ENCODE data around the gene SPIC.
"Not testable (repeated sequence)": the region's sequence is repeated elsewhere in the genome, so short reads cannot be mapped to it uniquely, and the experiment has no call there.

Gene SPIC

DNA sequence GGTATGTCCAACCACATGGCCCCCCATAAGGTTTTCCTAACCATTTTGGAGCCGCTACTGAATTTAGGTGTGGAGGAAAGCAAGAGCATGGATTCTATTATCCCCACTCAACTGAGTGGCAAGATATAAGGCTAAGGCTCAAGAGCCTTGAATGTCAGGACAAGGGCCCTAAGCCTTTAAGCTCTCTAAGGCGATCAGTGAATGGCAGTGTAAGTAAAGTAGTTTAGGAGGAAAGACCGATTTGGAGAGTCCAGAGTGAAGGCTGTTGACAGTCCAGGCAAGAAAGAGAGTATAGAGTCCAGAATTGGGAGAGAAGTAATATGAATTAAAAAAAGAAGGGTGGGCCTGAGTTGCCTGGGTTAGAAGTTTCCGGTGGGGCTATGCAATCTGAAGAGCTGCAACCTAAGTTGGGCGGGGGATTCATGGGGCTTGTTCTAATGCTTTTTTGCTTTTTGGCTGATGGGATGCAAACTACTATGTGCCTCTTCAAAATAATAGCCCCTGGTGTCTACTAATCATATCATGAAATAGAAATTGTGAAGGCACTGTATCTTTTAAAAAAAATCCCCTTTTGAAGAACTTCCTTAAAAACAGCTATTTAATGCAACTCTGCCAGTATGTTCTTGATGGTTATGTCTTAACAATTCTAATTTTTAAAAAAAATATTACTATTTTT lies at the start of gene SPIC:
SPIC (plus strand) TSS at position 626 of the 676 bp plus-strand sequence. CDS start 1,569 bp downstream, outside the sequence.
- H3K4me3 ChIP-seq (ENCODE audit: low read depth in 1 of 2, low read length in 2 of 2), result no peak within 1 kb of the TSS
- no peaks in the 10 kb centered on the region for H3K4me1 ChIP-seq (ENCODE audit: control insufficient read depth in 1 of 2, insufficient read depth in 2 of 2, low read length in 2 of 2)
- H3K27me3 ChIP-seq (ENCODE audit: low read depth, low read length), result no peaks in the 10 kb centered on the region
- no peaks in the 10 kb centered on the region for H3K36me3 ChIP-seq (ENCODE audit: control insufficient read depth in 1 of 2, insufficient read depth in 2 of 2, low read length in 2 of 2)
- no peaks in the 10 kb centered on the region for H3K9me3 ChIP-seq (ENCODE audit: control insufficient read depth in 1 of 2, low read length in 2 of 2)
- no peak within 1 kb of the TSS for H3K27ac ChIP-seq (ENCODE audit: low read length)

- Histone ChIP-seq H3K9me3 (ENCODE audit: control insufficient read depth in 1 of 2, low read length in 2 of 2) (no peaks in the 10 kb centered on the region), H3K4me3 (ENCODE audit: low read depth in 1 of 2, low read length in 2 of 2) (no peak overlapping the region), H3K27me3 (ENCODE audit: low read depth, low read length) (no peaks in the 10 kb centered on the region), H3K27ac (ENCODE audit: low read length) (no peak overlapping the region), H3K36me3 (ENCODE audit: control insufficient read depth in 1 of 2, insufficient read depth in 2 of 2, low read length in 2 of 2) (no peaks in the 10 kb centered on the region), H3K4me1 (ENCODE audit: control insufficient read depth in 1 of 2, insufficient read depth in 2 of 2, low read length in 2 of 2) (no peaks in the 10 kb centered on the region)
These were observed 44.7 kb upstream of the SPIC start for GRCh38 chr12:101430456-101430855.

DNA sequence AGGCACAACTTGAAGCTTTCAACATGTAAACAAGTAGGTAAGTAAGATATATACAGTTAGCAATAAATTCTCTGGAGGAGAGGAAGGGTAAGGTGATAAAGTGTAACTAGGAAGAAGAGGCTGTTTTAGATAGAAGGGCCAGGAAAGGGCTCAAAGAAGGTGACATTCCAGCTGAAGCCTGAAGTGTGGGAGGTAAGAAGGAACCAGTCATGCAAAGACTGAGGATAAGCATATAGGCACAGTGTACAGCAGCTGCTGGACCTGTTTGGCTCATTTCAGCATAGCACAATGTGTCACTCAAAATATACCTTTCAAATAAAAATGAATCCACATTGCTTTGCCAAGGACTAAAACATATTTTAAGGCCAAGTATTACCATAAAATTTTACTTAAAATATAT lies 39.0 kb upstream of the SPIC start:
- Histone ChIP-seq H3K27me3 (ENCODE audit: low read depth, low read length) (no peaks in the 10 kb centered on the region), H3K4me1 (ENCODE audit: control insufficient read depth in 1 of 2, insufficient read depth in 2 of 2, low read length in 2 of 2) (no peaks in the 10 kb centered on the region), H3K4me3 (ENCODE audit: low read depth in 1 of 2, low read length in 2 of 2) (no peak overlapping the region), H3K36me3 (ENCODE audit: control insufficient read depth in 1 of 2, insufficient read depth in 2 of 2, low read length in 2 of 2) (no peaks in the 10 kb centered on the region), H3K27ac (ENCODE audit: low read length) (no peak overlapping the region), H3K9me3 (ENCODE audit: control insufficient read depth in 1 of 2, low read length in 2 of 2) (no peaks in the 10 kb centered on the region)

GRCh38 chr12:101439236-101439635 lies 35.9 kb upstream of the SPIC start:
- Histone ChIP-seq H3K4me3 (ENCODE audit: low read depth in 1 of 2, low read length in 2 of 2) (no peak overlapping the region), H3K4me1 (ENCODE audit: control insufficient read depth in 1 of 2, insufficient read depth in 2 of 2, low read length in 2 of 2) (no peaks in the 10 kb centered on the region), H3K9me3 (ENCODE audit: control insufficient read depth in 1 of 2, low read length in 2 of 2) (no peaks in the 10 kb centered on the region), H3K27me3 (ENCODE audit: low read depth, low read length) (no peaks in the 10 kb centered on the region), H3K27ac (ENCODE audit: low read length) (no peak overlapping the region), H3K36me3 (ENCODE audit: control insufficient read depth in 1 of 2, insufficient read depth in 2 of 2, low read length in 2 of 2) (no peaks in the 10 kb centered on the region)

GRCh38 chr12:101441461-101442224 lies 33.5 kb upstream of the SPIC start:
- Histone ChIP-seq H3K27ac (ENCODE audit: low read length) (no peak overlapping the region), H3K9me3 (ENCODE audit: control insufficient read depth in 1 of 2, low read length in 2 of 2) (no peaks in the 10 kb centered on the region), H3K4me1 (ENCODE audit: control insufficient read depth in 1 of 2, insufficient read depth in 2 of 2, low read length in 2 of 2) (no peaks in the 10 kb centered on the region), H3K4me3 (ENCODE audit: low read depth in 1 of 2, low read length in 2 of 2) (no peak overlapping the region), H3K27me3 (ENCODE audit: low read depth, low read length) (no peaks in the 10 kb centered on the region), H3K36me3 (ENCODE audit: control insufficient read depth in 1 of 2, insufficient read depth in 2 of 2, low read length in 2 of 2) (no peaks in the 10 kb centered on the region)

GRCh38 chr12:101455685-101456084 lies 19.5 kb upstream of the SPIC start:
- H3K9me3 ChIP-seq (ENCODE audit: control insufficient read depth in 1 of 2, low read length in 2 of 2), result no peaks in the 10 kb centered on the region
- H3K27me3 ChIP-seq (ENCODE audit: low read depth, low read length), result no peaks in the 10 kb centered on the region
- H3K4me3 ChIP-seq (ENCODE audit: low read depth in 1 of 2, low read length in 2 of 2), result no peak overlapping the region
- H3K4me1 ChIP-seq (ENCODE audit: control insufficient read depth in 1 of 2, insufficient read depth in 2 of 2, low read length in 2 of 2), result no peaks in the 10 kb centered on the region
- no peak overlapping the region for H3K27ac ChIP-seq (ENCODE audit: low read length)
- H3K36me3 ChIP-seq (ENCODE audit: control insufficient read depth in 1 of 2, insufficient read depth in 2 of 2, low read length in 2 of 2), result no peaks in the 10 kb centered on the region

DNA sequence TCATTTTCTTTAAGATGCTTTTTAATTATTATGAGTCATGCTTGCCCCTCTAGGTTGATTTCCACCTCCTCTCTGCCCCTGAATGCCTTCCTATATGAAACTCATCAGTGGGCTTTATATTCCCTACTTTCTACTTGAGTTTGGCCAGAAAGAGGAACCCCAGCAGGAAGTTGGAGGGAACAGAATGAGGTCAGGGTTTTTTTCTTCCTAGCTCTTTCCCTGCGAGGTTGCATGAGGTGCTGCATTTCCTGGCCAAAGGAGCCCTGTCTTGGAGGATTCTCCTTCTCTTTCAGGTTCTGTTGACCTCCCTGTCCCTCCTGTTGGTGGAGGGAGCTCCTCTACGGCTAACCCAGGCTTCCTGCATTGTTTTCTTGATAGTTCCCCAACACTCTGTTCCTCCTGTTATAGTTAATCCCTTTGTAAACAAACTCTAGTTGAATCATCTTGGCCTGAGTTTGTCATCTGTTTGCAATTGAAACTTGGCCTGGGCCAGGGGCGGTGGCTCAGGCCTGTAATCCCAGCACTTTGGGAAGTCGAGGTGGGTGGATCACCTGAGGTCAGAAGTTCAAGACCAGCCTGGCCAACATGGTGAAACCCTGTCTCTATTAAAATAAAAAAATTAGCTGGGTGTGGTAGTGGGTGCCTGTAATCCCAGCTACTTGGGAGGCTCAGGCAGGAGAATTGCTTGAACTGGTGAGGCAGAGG lies 15.3 kb upstream of the SPIC start:
- Histone ChIP-seq H3K4me1 (ENCODE audit: control insufficient read depth in 1 of 2, insufficient read depth in 2 of 2, low read length in 2 of 2) (no peaks in the 10 kb centered on the region), H3K36me3 (ENCODE audit: control insufficient read depth in 1 of 2, insufficient read depth in 2 of 2, low read length in 2 of 2) (no peaks in the 10 kb centered on the region), H3K9me3 (ENCODE audit: control insufficient read depth in 1 of 2, low read length in 2 of 2) (no peaks in the 10 kb centered on the region), H3K27ac (ENCODE audit: low read length) (no peak overlapping the region), H3K4me3 (ENCODE audit: low read depth in 1 of 2, low read length in 2 of 2) (no peak overlapping the region), H3K27me3 (ENCODE audit: low read depth, low read length) (no peaks in the 10 kb centered on the region)

DNA sequence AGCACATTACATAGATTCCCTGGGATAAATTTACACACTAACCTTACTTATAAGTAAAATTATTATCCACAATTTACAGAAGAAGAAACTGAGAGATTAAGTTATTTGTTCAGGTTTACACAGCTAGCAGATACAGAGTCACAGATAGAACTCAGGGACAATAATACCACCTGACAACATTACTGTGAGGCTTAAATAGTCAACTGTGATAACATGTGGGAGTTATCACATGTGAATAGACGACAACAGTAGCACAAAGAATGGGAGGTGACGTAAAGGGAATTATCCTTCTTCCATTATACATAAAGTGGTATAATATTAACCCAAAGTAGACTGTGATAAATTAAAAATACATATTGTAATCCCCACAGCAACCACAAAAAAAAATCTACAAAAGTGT lies 6.2 kb upstream of the SPIC start:
- H3K27ac ChIP-seq (ENCODE audit: low read length), result no peak overlapping the region
- no peaks in the 10 kb centered on the region for H3K9me3 ChIP-seq (ENCODE audit: control insufficient read depth in 1 of 2, low read length in 2 of 2)
- no peaks in the 10 kb centered on the region for H3K36me3 ChIP-seq (ENCODE audit: control insufficient read depth in 1 of 2, insufficient read depth in 2 of 2, low read length in 2 of 2)
- no peak overlapping the region for H3K4me3 ChIP-seq (ENCODE audit: low read depth in 1 of 2, low read length in 2 of 2)
- H3K27me3 ChIP-seq (ENCODE audit: low read depth, low read length), result no peaks in the 10 kb centered on the region
- H3K4me1 ChIP-seq (ENCODE audit: control insufficient read depth in 1 of 2, insufficient read depth in 2 of 2, low read length in 2 of 2), result no peaks in the 10 kb centered on the region

DNA sequence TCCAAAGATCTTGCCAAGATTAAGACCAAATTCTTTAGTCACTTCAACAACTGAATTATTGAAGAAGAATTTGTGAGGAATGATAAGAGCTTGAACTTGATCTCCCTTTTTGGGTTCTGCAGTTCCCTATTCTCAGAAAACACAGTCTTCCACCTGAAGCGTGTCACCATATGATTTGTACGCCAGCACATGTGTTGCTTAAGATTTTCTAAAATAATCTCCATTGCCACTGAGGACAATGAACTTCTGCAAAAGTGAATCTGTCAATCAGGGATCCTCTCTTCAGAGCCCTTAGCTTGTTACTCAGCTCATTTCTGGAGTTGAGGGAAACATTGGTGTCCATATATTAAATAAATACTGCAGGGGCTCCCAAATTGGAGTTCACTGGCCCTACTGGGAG lies 4.2 kb upstream of the SPIC start:
- Histone ChIP-seq H3K9me3 (ENCODE audit: control insufficient read depth in 1 of 2, low read length in 2 of 2) (no peaks in the 10 kb centered on the region), H3K4me3 (ENCODE audit: low read depth in 1 of 2, low read length in 2 of 2) (no peak overlapping the region), H3K27me3 (ENCODE audit: low read depth, low read length) (no peaks in the 10 kb centered on the region), H3K36me3 (ENCODE audit: control insufficient read depth in 1 of 2, insufficient read depth in 2 of 2, low read length in 2 of 2) (no peaks in the 10 kb centered on the region), H3K27ac (ENCODE audit: low read length) (no peak overlapping the region), H3K4me1 (ENCODE audit: control insufficient read depth in 1 of 2, insufficient read depth in 2 of 2, low read length in 2 of 2) (no peaks in the 10 kb centered on the region)

GRCh38 chr12:101471878-101472277 lies 3.3 kb upstream of the SPIC start:
- H3K36me3 ChIP-seq (ENCODE audit: control insufficient read depth in 1 of 2, insufficient read depth in 2 of 2, low read length in 2 of 2); H3K27ac ChIP-seq (ENCODE audit: low read length): not testable (repeated sequence)

DNA sequence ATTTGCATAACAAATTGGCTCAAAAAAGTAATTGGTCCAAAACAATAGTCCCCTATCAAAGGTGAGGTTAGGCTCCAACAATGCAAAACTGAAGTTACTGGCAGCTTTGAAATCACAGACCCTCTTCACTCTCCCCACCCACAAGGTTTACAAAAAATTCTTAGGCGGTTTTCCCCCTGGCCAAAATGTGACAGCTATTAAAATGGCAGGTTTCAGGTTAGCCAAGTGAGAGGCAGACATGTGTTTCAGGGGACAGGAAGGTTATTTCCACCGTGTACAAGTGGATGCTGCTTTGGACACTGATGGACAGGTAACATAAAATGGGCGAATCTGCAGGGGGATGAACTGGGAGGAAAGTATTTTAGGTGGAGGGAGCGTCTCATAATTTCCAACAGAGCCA lies 888 bp upstream of the SPIC start:
- no peak overlapping the region for H3K27ac ChIP-seq (ENCODE audit: low read length)
- no peaks in the 10 kb centered on the region for H3K36me3 ChIP-seq (ENCODE audit: control insufficient read depth in 1 of 2, insufficient read depth in 2 of 2, low read length in 2 of 2)
- no peaks in the 10 kb centered on the region for H3K9me3 ChIP-seq (ENCODE audit: control insufficient read depth in 1 of 2, low read length in 2 of 2)
- H3K27me3 ChIP-seq (ENCODE audit: low read depth, low read length), result no peaks in the 10 kb centered on the region
- H3K4me1 ChIP-seq (ENCODE audit: control insufficient read depth in 1 of 2, insufficient read depth in 2 of 2, low read length in 2 of 2), result no peaks in the 10 kb centered on the region
- no peak overlapping the region for H3K4me3 ChIP-seq (ENCODE audit: low read depth in 1 of 2, low read length in 2 of 2)

More at GRCh38 chr12:101471878-101472277, 3.3 kb upstream of the SPIC start:
- not testable (repeated sequence) for H3K4me3 ChIP-seq (ENCODE audit: low read depth in 1 of 2, low read length in 2 of 2); H3K9me3 ChIP-seq (ENCODE audit: control insufficient read depth in 1 of 2, low read length in 2 of 2); H3K4me1 ChIP-seq (ENCODE audit: control insufficient read depth in 1 of 2, insufficient read depth in 2 of 2, low read length in 2 of 2); H3K27me3 ChIP-seq (ENCODE audit: low read depth, low read length)
